GM23338 (cell line): Measurements from ENCODE around the gene CHCHD3. TPM values are rescaled to one million over a fixed set of nuclear protein-coding genes. Genes with fewer than 3 reads are reported as not detected.

Experiments used
- ATAC-seq: fragments of 200-7000 bp; cut with Tn5 transposase; 3 replicates; pipeline ENCODE4 v1.9.1; 2020
- DNase-seq: peaks from one replicate; pipeline ENCODE4 v3.0.0-alpha.2; 2015; ENCODE audit warnings: low spot score
- H2AFZ ChIP-seq: fragments of 200-600 bp; sonication (generic); 2 replicates; pipeline ENCODE4 v1.8.0; 2016; ENCODE audit warnings: antibody characterized with exemption, mild to moderate bottlenecking, moderate library complexity
- H3F3A ChIP-seq: fragments of 200-600 bp; sonication (generic); replicated peaks from 2 replicates; pipeline ENCODE4 v1.8.0; 2017; ENCODE audit warnings: antibody characterized with exemption, mixed run types, low read depth
- H3K27ac ChIP-seq: fragments of 200-600 bp; sonication (generic); 2 replicates; pipeline ENCODE4 v1.6.1; 2016; ENCODE audit warnings: low read depth
- H3K27me3 ChIP-seq: fragments of 200-600 bp; sonication (generic); 2 replicates; pipeline ENCODE4 v1.8.0; 2016; ENCODE audit warnings: mild to moderate bottlenecking, mixed run types, moderate library complexity; ENCODE audit not compliant: insufficient read depth
- H3K36me3 ChIP-seq: fragments of 200-600 bp; sonication (generic); 2 replicates; pipeline ENCODE4 v1.8.0; 2016; ENCODE audit warnings: mild to moderate bottlenecking; ENCODE audit not compliant: insufficient read depth
- H3K4me1 ChIP-seq: fragments of 200-600 bp; sonication (generic); 2 replicates; pipeline ENCODE4 v1.8.0; 2016; ENCODE audit warnings: mild to moderate bottlenecking, moderate library complexity; ENCODE audit not compliant: insufficient read depth
- H3K4me2 ChIP-seq: fragments of 200-600 bp; sonication (generic); 2 replicates; pipeline ENCODE4 v1.7.1; 2017; ENCODE audit warnings: mixed run types
- H3K4me3 ChIP-seq: fragments of 200-600 bp; sonication (generic); 2 replicates; pipeline ENCODE4 v1.6.1; 2016; ENCODE audit warnings: mixed run types
- H3K79me2 ChIP-seq: fragments of 200-600 bp; sonication (generic); replicated peaks from 2 replicates; pipeline ENCODE4 v1.8.0; 2017; ENCODE audit warnings: mild to moderate bottlenecking; ENCODE audit not compliant: insufficient read depth
- H3K9me2 ChIP-seq: fragments of 200-600 bp; sonication (generic); 2 replicates; pipeline ENCODE4 v1.8.0; 2017; ENCODE audit not compliant: insufficient read depth
- H4K20me1 ChIP-seq: fragments of 200-600 bp; sonication (generic); replicated peaks from 2 replicates; pipeline ENCODE4 v1.8.0; 2017; ENCODE audit warnings: mild to moderate bottlenecking; ENCODE audit not compliant: insufficient read depth
- H3K27ac Mint-ChIP-seq: 2 replicates; pipeline ENCODE4 v1.8.0; 2020; ENCODE audit warnings: inconsistent platforms, mild to moderate bottlenecking, moderate library complexity, mixed read lengths
- H3K27me3 Mint-ChIP-seq: 3 replicates; pipeline ENCODE4 v1.8.0; 2022; ENCODE audit warnings: low read depth, mild to moderate bottlenecking, moderate library complexity, mixed read lengths, inconsistent platforms; ENCODE audit not compliant: insufficient read depth, poor library complexity
- H3K36me3 Mint-ChIP-seq: 3 replicates; pipeline ENCODE4 v1.8.0; 2021; ENCODE audit warnings: low read depth, mild to moderate bottlenecking, inconsistent platforms, moderate library complexity, mixed read lengths
- H3K4me1 Mint-ChIP-seq: 3 replicates; pipeline ENCODE4 v1.8.0; 2020; ENCODE audit warnings: mild to moderate bottlenecking, inconsistent platforms, mixed read lengths
- H3K4me3 Mint-ChIP-seq: 3 replicates; pipeline ENCODE4 v1.8.0; 2021; ENCODE audit warnings: moderate library complexity, mild to moderate bottlenecking, inconsistent platforms, mixed read lengths
- H3K9me3 Mint-ChIP-seq: 3 replicates; pipeline ENCODE4 v1.8.0; 2020; ENCODE audit warnings: moderate library complexity, mild to moderate bottlenecking, inconsistent platforms, mixed read lengths
- CREB1 ChIP-seq: fragments of 250-450 bp; sonication (Bioruptor Pico); IDR thresholded peaks from 2 replicates; pipeline ENCODE4 v1.5.0; 2020; ENCODE audit warnings: low read depth, mild to moderate bottlenecking, moderate library complexity
- CTCF ChIP-seq, 2 experiments: fragments of 200-600 bp in 1 of 2; sonication (generic) in 1 of 2; conservative IDR thresholded peaks; 2 replicates each; pipeline versions ENCODE4 v1.5.1 to v1.6.1; 2016 to 2017; ENCODE audit warnings: antibody characterized with exemption in 2 of 2, low read depth in 2 of 2, mild to moderate bottlenecking in 2 of 2, moderate library complexity in 1 of 2
- EZH2phosphoT487 ChIP-seq: fragments of 200-600 bp; sonication (generic); IDR thresholded peaks from one replicate; pipeline ENCODE4 v1.8.1; 2018; ENCODE audit warnings: antibody characterized with exemption; ENCODE audit not compliant: unreplicated experiment
- JUNB ChIP-seq: IDR thresholded peaks from one replicate; pipeline ENCODE4 v1.6.1; 2016; ENCODE audit warnings: antibody characterized with exemption; ENCODE audit not compliant: unreplicated experiment
- NANOG ChIP-seq: IDR thresholded peaks from 2 replicates; pipeline ENCODE4 v1.6.1; 2016; ENCODE audit warnings: antibody characterized with exemption, borderline replicate concordance
- POLR2AphosphoS5 ChIP-seq: IDR thresholded peaks from 2 replicates; pipeline ENCODE4 v1.6.1; 2016; ENCODE audit warnings: antibody characterized with exemption, low read depth
- STAT1 ChIP-seq: IDR thresholded peaks from one replicate; pipeline ENCODE4 v1.6.1; 2016; ENCODE audit warnings: antibody characterized with exemption; ENCODE audit not compliant: unreplicated experiment
- ZNF114 ChIP-seq: fragments of 250-450 bp; sonication (Bioruptor Pico); IDR thresholded peaks from 2 replicates; pipeline ENCODE4 v1.5.0; 2020; ENCODE audit warnings: mild to moderate bottlenecking, moderate library complexity
- ZNF331 ChIP-seq: fragments of 250-450 bp; sonication (Bioruptor Pico); IDR thresholded peaks from 2 replicates; pipeline ENCODE4 v1.5.0; 2020; ENCODE audit warnings: low read depth, mild to moderate bottlenecking, moderate library complexity
- polyA plus RNA-seq: library from polyadenylated mRNA; unstranded; fragments of >200 nt; fragmentation: Nextera tagmentation; extraction: Ambion mirVana; gene quantifications from 2 replicates; pipeline ENCODE4 v1.2.1, GENCODE V29; 2016
- total RNA-seq: library from RNA; depleted of rRNA; stranded (reverse); fragments of >200 nt; shearing (Covaris generic); gene quantifications from 2 replicates; pipeline ENCODE4 v1.2.3, GENCODE V29; 2014
- TF ChIP-seq, protein P1 (sequence below): fragments of 250-450 bp; sonication (Bioruptor Pico); IDR thresholded peaks from 2 replicates; pipeline ENCODE4 v1.5.0; 2020; ENCODE audit warnings: mild to moderate bottlenecking, moderate library complexity
- TF ChIP-seq, protein P2 (sequence below): IDR thresholded peaks from 2 replicates; pipeline ENCODE4 v1.6.1; 2016; ENCODE audit warnings: antibody characterized with exemption
- TF ChIP-seq, protein P3 (sequence below): IDR thresholded peaks from one replicate; pipeline ENCODE4 v1.6.1; 2018; ENCODE audit warnings: antibody characterized with exemption; ENCODE audit not compliant: unreplicated experiment

The CHCHD3 gene
- total and polyA plus RNA-seq, 2 experiments from 2014 or later: 107 to 131 TPM

DNA sequence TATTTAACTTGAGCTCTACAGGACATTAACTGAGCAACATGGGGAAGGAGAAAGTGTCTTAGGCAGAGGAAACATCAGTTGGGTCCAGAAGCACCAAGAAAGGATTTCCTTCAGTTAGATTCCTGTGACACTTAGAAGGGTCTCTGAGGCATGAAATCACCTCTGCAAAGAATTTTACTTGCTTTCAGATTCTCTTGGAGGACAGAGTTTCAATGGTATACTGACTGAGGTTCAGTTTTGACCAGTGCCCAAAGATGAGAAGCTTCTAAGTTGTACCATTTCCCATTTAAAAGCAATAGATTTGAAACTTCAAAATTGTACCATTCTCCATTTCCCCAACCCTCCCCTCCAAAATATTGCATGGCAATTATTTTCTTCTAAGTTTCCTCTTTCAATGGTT, 102.4 kb downstream of the CHCHD3 start (continued):
- TF ChIP-seq, protein P1, sequence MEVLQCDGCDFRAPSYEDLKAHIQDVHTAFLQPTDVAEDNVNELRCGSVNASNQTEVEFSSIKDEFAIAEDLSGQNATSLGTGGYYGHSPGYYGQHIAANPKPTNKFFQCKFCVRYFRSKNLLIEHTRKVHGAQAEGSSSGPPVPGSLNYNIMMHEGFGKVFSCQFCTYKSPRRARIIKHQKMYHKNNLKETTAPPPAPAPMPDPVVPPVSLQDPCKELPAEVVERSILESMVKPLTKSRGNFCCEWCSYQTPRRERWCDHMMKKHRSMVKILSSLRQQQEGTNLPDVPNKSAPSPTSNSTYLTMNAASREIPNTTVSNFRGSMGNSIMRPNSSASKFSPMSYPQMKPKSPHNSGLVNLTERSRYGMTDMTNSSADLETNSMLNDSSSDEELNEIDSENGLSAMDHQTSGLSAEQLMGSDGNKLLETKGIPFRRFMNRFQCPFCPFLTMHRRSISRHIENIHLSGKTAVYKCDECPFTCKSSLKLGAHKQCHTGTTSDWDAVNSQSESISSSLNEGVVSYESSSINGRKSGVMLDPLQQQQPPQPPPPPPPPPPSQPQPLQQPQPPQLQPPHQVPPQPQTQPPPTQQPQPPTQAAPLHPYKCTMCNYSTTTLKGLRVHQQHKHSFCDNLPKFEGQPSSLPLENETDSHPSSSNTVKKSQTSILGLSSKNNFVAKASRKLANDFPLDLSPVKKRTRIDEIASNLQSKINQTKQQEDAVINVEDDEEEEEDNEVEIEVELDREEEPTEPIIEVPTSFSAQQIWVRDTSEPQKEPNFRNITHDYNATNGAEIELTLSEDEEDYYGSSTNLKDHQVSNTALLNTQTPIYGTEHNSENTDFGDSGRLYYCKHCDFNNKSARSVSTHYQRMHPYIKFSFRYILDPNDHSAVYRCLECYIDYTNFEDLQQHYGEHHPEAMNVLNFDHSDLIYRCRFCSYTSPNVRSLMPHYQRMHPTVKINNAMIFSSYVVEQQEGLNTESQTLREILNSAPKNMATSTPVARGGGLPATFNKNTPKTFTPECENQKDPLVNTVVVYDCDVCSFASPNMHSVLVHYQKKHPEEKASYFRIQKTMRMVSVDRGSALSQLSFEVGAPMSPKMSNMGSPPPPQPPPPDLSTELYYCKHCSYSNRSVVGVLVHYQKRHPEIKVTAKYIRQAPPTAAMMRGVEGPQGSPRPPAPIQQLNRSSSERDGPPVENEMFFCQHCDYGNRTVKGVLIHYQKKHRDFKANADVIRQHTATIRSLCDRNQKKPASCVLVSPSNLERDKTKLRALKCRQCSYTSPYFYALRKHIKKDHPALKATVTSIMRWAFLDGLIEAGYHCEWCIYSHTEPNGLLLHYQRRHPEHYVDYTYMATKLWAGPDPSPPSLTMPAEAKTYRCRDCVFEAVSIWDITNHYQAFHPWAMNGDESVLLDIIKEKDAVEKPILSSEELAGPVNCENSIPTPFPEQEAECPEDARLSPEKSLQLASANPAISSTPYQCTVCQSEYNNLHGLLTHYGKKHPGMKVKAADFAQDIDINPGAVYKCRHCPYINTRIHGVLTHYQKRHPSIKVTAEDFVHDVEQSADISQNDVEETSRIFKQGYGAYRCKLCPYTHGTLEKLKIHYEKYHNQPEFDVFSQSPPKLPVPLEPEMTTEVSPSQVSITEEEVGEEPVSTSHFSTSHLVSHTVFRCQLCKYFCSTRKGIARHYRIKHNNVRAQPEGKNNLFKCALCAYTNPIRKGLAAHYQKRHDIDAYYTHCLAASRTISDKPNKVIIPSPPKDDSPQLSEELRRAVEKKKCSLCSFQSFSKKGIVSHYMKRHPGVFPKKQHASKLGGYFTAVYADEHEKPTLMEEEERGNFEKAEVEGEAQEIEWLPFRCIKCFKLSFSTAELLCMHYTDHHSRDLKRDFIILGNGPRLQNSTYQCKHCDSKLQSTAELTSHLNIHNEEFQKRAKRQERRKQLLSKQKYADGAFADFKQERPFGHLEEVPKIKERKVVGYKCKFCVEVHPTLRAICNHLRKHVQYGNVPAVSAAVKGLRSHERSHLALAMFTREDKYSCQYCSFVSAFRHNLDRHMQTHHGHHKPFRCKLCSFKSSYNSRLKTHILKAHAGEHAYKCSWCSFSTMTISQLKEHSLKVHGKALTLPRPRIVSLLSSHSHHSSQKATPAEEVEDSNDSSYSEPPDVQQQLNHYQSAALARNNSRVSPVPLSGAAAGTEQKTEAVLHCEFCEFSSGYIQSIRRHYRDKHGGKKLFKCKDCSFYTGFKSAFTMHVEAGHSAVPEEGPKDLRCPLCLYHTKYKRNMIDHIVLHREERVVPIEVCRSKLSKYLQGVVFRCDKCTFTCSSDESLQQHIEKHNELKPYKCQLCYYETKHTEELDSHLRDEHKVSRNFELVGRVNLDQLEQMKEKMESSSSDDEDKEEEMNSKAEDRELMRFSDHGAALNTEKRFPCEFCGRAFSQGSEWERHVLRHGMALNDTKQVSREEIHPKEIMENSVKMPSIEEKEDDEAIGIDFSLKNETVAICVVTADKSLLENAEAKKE (CRISPR knock-in tag): no peak
- no peak for TF ChIP-seq EZH2phosphoT487
- no peak for TF ChIP-seq NANOG
- no peak for TF ChIP-seq JUNB
- TF ChIP-seq ZNF114 (CRISPR knock-in tag): no peak

DNA sequence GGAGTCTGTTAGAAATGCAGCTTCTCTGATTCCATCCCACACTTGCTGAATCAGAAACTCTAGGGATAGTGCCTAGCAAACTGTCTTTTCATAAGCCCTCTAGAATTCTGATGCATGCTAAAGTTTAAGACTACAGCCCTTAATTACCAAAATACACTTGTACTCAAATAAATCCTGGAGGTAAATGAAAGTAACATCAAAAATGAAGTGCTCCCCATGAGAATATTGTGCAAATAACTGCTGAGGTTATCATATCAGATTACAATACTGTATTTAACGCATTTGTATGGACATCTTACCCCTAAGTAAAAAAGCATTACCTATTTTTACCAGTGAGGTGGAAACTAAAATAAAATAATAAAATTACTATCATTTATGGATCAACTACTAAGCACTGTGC, 104.7 kb downstream of the CHCHD3 start:
- no peaks in the 10 kb centered on the region for H3K27me3 Mint-ChIP-seq
- Histone ChIP-seq H3K27ac (no peak overlapping the region), H3K27me3 (no peaks in the 10 kb centered on the region), H3K9me2 (no peaks in the 10 kb centered on the region), H2AFZ (no peak overlapping the region), H3K4me3 (no peak overlapping the region), H4K20me1 (peaks cover 6% of the 10 kb centered on the region; the same call in 1 of the 2 replicates), H3K4me2 (no peak overlapping the region), H3F3A (no peaks in the 10 kb centered on the region), H3K36me3 (no peaks in the 10 kb centered on the region), H3K79me2 (peaks cover 71% of the 10 kb centered on the region), H3K4me1 (no peaks in the 10 kb centered on the region)
- peak overlapping the region; percentile 72; the same call in 1 of the 2 replicates for H3K27ac Mint-ChIP-seq
- H3K36me3 Mint-ChIP-seq: peaks cover 9% of the 10 kb centered on the region; the same call in 2 of the 3 replicates
- H3K9me3 Mint-ChIP-seq: no peaks in the 10 kb centered on the region
- DNase-seq: no peak
- H3K4me1 Mint-ChIP-seq: peaks cover 10% of the 10 kb centered on the region
- no peak for ATAC-seq
- no peak overlapping the region for H3K4me3 Mint-ChIP-seq
- TF ChIP-seq CREB1: no peak
- TF ChIP-seq, protein P2, sequence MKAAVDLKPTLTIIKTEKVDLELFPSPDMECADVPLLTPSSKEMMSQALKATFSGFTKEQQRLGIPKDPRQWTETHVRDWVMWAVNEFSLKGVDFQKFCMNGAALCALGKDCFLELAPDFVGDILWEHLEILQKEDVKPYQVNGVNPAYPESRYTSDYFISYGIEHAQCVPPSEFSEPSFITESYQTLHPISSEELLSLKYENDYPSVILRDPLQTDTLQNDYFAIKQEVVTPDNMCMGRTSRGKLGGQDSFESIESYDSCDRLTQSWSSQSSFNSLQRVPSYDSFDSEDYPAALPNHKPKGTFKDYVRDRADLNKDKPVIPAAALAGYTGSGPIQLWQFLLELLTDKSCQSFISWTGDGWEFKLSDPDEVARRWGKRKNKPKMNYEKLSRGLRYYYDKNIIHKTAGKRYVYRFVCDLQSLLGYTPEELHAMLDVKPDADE: no peak
- TF ChIP-seq, protein P3, sequence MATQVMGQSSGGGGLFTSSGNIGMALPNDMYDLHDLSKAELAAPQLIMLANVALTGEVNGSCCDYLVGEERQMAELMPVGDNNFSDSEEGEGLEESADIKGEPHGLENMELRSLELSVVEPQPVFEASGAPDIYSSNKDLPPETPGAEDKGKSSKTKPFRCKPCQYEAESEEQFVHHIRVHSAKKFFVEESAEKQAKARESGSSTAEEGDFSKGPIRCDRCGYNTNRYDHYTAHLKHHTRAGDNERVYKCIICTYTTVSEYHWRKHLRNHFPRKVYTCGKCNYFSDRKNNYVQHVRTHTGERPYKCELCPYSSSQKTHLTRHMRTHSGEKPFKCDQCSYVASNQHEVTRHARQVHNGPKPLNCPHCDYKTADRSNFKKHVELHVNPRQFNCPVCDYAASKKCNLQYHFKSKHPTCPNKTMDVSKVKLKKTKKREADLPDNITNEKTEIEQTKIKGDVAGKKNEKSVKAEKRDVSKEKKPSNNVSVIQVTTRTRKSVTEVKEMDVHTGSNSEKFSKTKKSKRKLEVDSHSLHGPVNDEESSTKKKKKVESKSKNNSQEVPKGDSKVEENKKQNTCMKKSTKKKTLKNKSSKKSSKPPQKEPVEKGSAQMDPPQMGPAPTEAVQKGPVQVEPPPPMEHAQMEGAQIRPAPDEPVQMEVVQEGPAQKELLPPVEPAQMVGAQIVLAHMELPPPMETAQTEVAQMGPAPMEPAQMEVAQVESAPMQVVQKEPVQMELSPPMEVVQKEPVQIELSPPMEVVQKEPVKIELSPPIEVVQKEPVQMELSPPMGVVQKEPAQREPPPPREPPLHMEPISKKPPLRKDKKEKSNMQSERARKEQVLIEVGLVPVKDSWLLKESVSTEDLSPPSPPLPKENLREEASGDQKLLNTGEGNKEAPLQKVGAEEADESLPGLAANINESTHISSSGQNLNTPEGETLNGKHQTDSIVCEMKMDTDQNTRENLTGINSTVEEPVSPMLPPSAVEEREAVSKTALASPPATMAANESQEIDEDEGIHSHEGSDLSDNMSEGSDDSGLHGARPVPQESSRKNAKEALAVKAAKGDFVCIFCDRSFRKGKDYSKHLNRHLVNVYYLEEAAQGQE: no peak
- TF ChIP-seq CTCF (conservative IDR thresholded peaks at IDR 0.05; ENCODE audit: low read depth in 2 of 2): no peak
- TF ChIP-seq POLR2AphosphoS5: no peak
- TF ChIP-seq STAT1: no peak
- no peak for TF ChIP-seq NANOG
- TF ChIP-seq ZNF114 (CRISPR knock-in tag): no peak
- no peak for TF ChIP-seq ZNF331 (CRISPR knock-in tag)
